NCI-H774 (cell line): ENCODE measurements around the gene LETM1.
"Not testable (repeated sequence)": the region's sequence is repeated elsewhere in the genome, so short reads cannot be mapped to it uniquely, and the experiment has no call there.

ENCODE experiments used
- DNase-seq: peaks from one replicate; lab custom pipeline; 2025; lab: John Stamatoyannopoulos, UW

The LETM1 gene

GRCh38 chr4:1851575-1852410 is 4.2 kb downstream of the LETM1 start:
- no peak for DNase-seq

GRCh38 chr4:1851160-1851559 is 4.8 kb downstream of the LETM1 start:
- DNase-seq: no peak

- DNase-seq: no peak
Measured at GRCh38 chr4:1850276-1850675, 5.7 kb downstream of the LETM1 start.

DNA sequence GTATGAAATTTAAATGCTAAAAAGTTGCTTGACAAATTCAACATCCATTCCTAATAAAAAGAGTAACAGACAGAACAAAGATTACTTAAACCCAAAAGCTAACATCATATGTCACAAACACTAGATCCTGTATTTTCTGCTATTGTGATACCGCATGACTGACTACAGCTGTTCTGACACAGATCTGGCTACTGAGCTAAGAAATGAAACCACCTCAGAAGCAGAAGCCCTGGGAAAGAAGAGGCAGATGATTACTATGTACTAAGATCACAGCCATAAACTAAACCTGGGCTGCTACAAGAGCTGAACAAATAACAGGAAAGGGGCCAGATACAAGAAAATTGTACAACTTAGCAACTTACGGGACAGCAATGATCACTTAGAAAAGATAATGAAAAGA is 9.4 kb downstream of the LETM1 start:
- DNase-seq: no peak

DNA sequence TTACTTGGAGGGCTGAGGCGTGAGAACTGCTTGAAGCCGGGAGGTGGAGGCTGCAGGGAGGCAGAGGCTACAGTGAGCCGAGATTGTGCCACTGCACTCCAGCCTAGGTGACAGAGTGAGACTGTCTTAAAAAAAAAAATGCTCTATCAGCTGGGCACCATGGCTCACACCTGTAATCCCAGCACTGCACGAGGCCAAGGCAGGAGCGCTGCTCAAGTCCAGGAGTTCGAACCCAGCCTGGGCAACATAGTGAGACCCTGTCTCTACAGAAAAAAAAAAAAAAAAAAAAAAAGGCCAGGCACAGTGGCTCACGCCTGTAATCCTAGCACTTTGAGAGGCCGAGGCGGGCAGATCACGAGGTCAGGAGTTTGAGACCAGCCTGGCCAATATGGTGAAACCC is 11.3 kb downstream of the LETM1 start:
- not testable (repeated sequence) for DNase-seq

DNA sequence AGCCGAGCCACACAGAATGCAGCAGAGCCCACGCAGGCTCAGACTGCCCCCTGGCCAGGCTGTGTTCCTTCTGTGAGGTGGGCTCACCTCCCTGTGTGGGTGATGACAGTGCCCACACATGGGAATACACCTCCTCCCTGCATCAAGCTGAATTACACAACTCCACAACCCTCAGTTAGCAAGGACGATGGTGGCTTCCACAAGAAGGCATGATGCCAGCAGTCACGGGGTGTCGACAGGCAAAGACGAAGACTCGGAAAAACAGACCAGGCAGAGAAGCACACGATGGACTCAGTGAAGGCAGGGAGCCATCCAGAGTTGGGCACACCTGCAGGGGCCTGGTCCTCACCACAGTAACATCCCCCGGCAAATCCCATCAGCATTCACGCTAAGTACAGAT is 12.1 kb downstream of the LETM1 start:
- DNase-seq: no peak

GRCh38 chr4:1842993-1843448 is 12.9 kb downstream of the LETM1 start:
- no peak for DNase-seq

DNA sequence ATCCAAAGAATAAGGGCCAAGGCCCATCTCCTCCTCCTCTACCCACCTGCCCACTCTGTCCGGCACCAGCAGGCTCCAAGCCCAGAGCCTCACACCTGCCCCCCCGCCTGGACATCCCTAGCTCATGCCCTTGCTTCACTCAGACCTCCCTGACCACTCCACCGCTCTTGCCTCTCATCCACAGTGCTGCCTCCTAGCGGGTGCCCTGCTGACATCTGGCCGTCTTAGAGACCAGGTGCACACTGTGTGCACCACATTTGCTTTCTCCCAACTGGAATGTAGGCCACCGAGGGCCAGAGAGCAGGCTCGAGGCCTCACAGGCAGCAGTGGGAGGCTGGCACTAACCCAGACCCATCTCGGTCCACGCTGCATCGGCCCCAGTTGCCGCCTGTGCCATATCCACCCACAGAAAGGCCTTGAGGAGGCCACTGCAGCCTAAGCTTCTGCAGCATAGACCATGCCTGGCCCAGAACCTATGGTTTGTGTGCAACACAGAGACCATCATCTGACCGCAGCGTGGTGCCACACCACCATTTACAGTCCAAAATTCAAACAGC is 13.5 kb downstream of the LETM1 start:
- DNase-seq: no peak

DNA sequence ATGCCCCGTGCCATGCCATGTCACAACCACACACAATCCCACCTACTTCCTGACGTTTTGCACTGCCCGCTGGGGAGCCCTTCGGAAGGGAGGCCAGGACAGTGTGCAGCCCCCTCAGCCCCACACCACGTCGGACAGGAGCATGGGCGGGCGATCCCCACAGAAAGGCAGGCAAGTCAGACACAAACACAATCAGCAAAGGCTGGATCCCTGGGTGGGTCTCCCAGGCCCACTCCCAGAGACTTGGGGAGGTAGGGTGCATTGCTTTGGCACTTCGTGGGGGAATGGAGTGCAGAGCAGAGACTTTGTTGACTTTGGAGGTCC is 14.1 kb downstream of the LETM1 start:
- DNase-seq: no peak

- DNase-seq: no peak
Measured at GRCh38 chr4:1841201-1841886, 14.6 kb downstream of the LETM1 start.

DNA sequence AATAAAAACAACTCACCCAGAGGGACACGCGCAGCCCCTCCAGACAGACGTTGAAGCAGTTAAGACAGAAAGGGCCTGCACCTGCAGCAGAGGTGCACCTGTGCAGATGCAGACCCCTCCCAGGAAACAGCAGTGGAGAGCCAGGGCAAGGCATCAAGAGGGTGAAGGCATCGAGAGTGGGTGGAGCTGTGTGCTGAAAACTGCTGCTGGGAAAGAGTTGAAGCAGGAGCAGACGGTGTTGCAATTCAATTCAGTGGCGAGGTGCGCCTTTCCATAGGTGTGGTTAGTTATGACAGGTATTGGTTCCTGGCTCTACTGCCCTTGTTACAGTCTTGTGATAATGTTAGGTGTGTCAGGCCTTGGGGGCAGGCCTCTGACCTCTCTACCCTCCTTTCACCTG is 16.7 kb downstream of the LETM1 start:
- DNase-seq: no peak

DNA sequence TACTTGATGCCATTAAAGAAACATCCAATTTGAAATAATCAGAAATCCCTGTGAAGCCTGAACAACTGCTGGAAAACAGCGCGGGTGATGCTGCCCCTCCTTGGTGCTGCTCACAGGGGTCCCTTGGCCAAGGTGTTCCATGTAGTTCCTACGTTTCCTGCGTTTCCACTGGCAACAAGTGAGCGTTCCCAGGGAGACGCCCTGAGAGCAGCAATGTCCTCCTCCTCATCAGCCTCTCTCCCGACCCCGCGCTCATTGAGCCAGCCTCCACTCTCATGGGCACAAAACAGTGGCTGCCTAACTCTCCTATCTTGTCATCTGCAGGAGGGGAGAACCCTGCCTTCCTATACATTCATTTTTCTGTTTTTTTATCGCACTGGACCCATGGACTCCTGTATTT is 18.9 kb downstream of the LETM1 start:
- no peak for DNase-seq

DNA sequence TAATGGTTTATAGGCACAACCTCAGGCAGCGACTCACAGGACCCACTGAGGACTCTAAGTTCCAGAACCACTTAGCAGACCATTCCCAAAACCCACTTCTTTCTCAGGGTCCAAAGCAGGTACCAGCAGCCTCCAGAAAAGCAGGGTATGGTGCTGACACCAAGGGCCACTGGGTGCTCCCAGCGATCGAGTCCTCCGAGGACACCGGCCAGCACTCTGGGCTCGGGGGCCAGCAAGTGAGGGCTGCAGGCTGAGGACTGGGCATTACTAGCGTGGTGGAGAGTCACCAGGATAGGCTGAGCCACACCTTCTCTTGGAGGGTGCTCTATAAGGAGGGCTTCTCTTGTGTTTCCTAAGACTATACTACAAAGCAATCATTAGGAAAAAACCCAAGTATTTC is 19.3 kb downstream of the LETM1 start:
- DNase-seq: no peak

DNA sequence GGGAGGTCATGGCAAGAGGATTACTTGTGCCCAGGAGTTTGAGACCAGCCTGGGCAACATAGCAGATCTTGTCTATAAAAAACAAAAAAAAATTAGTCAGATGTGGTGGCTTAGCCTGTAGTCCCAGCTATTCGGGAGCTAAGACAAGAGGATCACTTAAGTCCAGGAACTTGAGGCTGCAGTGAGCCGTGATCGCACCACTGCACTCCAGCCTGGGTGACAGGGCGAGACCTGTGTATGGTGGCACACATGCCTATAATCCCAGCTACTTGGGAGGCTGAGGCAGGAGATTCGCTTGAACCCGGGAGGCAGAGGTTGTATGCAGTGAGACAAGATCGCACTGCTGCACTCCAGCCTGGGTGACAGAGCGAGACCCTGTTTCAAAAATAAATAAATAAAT is 20.1 kb downstream of the LETM1 start:
- not testable (repeated sequence) for DNase-seq

DNA sequence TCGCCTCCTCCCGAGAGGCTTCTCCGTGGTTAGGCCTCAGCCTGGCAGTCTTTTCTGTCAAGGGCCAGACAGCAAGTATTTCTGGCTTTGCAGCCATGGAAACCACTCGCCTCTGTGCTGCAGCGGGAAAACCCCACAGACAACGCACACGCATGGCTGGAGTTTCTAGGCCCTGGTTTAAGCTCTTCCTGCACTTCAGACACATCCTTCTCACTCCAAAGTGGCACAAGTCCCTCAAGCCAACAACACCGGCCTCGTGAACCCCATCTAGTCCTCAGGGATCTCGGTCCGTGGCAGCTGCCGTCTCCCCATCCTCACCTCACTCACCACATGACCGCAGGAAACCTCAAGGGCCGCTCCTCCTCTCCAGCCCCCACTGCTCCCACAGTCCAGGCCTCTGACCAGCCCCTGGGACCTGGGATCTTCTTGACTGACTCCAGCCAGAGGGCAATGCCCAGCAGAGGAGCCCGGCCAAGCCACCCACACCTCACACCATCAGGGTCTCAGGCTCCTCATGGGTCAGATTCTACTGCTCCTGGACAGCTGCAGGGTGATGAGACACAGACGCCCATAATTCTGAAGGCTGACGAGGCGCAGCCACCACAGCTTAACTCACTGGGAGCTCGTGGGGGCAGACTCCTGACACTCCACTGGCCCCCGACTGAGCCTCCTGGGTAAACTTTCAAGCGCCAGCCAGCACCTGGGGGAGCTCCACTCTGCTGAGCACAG is 21.7 kb downstream of the LETM1 start:
- DNase-seq: no peak

DNA sequence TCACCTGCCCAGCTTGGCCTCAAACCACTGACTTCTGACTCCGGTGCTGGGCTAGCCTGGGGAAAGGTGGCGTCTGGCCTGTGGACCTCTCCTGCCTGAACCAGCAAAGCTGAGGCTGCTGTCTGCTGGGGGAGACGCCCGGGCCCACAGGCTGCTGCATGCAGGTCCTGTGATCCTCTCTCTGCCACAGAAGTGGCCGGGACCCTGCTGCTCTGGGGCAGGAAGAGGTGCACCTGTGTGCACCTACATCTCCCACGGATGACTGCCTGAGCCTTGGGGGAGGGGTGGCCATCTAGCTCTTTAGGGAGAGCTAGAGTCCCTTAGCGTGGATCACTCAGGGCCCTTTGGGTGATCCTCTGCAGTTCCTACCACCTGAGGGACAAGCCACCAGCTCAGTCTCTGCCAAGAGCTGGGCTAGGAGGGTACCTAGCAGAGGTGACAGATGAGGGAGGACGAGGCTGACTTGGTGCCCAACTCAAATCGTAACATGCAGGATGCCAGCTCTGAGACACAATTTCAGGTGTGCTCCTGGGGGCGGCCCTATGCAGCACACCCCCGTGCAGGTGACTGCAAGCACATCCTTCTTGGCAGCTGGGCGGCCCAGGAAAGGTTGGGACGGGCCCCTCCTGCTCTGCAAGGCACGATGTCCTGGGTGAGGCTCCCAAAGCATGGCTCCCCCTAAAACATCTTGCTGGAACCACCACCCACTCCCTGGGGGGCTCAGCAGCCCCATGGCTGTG is 22.5 kb downstream of the LETM1 start:
- DNase-seq: no peak

DNA sequence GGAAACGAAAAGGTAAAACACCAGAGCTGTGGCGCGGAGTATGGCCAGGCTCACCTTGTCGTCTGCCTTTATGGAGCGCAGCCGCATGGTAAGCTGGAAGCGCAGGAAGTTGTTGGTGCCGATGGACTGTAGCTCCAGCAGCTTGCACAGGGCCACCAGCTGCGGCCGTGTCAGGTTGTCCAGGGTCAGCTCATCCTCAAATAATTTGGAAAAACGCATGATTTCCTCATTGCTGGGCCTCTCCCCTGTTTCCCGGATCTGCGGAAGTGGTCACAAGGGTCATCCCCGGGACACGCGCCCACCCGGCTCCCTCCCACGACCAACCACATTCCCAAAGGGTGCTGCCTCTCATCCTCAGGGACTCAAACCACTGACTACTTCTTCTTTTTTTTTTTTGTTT is 23.3 kb downstream of the LETM1 start:
- DNase-seq: no peak

- DNase-seq: no peak
Measured at GRCh38 chr4:1831331-1831730, 24.6 kb downstream of the LETM1 start.

- no peak for DNase-seq
Measured at GRCh38 chr4:1830642-1831228, 25.2 kb downstream of the LETM1 start.

DNA sequence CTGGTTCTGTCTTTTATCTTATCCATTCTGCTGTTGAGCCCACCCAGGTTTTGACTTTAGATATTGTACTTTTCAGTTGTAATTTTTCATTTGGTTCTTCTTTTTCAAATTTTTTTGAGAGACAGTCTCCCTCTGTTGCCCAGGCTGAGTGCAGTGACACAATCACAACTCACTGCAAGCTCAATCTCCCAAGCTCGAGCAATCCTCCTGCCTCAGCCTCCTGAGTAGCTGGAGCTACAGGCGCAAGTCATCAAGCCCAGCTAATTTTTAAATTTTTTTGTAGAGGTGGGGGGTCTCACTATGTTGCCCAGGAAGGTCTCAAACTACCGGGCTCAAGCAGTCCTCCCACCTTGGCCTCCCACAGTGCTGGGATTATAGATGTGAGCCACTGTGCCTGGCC is 25.7 kb downstream of the LETM1 start:
- DNase-seq: no peak

DNA sequence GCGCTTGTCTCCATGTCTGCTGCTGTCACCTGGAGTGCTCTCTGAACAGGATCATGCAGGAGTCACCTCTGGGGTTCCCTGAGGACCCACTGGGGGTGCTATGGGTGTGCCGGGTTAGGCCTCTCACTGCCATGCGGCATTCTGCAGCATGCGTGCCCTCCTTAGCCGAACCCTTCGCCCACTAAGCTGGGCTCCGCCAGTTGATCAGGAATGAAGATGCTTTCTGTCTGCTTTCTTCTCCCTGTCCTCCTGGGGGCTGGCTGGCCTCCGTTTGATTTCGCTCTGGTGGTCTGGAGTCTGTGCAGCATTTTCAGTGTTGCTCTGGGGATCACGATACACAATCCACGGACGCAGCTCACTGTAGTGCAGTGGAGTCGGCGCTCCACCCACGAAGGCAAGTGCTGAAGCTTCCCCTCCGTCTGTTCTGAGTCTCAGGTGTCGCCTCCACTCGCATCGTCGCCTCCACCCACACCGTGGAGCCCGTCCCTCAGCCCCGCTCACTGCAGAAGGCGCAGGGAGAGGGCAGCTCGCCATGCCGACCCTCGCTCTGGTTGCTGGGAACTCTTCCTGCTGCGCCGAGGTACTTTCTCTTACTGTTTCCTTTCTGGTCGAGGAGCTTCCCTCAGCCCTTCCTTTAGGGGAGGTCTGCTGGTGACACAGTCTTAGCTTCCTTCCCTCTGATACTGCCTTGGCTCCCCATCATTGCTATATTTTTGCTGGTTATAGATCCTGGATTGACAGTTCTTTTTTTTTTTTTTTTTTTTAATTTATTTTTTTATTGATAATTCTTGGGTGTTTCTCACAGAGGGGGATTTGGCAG is 29.2 kb downstream of the LETM1 start:
- DNase-seq: no peak
